HG03139 (cell line): ENCODE measurements around the gene TPM4.
"Not testable (repeated sequence)": the region's sequence is repeated elsewhere in the genome, so short reads cannot be mapped to it uniquely, and the experiment has no call there.

Experiments used
- ATAC-seq: cut with Tn5 transposase; IDR thresholded peaks from one replicate; pipeline ENCODE4 v1.9.1; 2021; ENCODE audit not compliant: unreplicated experiment

TPM4 gene

DNA sequence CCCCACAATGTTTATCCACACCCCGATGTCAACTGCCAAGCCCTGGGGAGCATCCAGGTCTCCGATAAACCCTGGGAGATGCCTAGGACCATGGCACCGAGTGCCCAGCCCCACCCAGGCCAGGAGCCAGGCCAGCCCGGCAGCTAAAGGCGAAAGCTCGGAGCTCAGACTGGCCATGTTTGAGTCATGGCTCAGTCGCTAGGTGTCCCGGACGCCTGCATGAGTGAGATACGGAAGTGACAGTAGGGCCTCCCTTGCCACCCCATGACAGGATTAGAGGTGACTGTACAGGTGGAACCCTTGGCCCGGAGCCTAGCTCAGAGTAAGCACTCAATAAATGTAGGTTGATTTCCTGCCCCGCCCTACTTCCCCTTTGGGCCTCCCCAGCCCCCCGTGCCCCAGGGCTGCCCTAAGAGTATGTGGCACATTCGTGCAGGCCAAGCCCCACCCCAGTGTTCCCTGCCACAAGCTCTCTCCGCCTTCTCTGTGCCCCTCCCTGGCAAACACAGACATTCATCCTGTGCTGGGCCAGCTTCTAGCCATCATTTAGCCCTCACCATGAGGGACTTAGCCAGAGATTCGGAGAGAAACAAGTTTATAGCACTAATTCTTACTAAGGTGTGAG lies 5.8 kb upstream of the TPM4 start:
- ATAC-seq = no peak

DNA sequence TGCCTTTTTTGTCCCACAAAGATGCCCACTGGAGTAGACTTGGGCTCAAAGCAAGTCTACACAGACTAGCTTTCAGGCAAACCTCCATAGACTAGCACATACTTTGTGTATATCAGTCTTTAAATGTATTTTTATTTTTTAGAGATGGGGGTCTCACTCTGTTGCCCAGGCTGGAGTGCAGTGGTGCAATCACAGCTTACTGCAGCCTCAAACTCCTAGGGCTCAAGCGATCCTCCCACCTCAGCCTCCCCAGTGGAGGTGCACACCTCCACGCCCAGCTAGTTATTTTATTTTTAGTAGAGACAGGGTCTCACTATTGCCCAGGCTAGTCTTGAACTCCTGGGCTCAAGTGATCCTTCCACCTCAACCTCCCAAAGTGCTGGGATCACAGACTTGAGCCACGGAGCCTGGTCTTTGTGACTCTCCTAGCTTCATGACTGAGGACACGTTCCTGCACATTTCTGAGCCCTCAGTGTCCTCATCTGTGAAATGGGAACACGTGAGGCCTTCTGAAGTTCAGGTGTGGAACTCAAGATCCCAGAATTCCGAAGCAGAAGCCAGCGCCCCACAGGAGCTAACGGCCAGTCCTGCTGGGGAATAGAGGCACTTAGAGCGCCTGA lies 5.1 kb upstream of the TPM4 start:
- no peak for ATAC-seq

DNA sequence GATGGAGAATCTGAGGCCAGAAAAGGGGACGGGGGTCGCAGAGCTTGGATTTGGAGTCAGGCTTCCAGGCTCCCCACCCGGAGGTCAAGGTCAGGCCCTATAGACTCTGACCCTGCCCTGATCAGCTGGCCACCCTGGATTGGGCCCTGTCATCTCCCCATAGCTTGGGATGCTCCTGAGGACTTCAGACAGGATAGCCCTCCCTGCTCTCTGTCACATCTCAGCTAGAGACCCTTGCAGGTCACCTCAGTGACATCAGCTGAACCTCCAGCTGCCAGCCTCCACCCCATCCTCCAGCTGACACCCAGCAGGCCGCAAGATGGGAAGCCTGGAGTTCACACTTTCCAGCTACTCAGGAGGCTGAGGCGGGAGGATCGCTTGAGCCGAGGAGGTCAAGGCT lies 2.8 kb upstream of the TPM4 start:
- no peak for ATAC-seq

DNA sequence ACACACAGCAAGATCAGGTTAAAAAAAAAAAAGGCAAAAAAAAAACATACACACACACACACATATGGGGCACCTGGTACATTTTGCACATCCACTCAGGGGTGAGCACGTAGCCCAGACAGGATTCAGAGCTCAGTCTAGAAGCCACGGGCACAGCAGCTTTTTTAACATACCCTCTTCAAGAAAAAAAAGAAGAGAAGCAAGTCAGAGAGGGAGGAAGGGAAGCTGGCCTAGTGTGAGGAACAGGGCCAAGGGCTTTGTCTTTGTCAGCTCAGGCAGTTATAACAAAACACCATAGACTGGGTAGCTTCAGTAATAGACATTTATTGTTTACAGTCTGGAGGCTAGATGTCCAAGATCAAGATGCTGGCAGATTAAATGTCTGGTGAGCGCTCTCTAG lies 2.3 kb upstream of the TPM4 start:
- ATAC-seq = no peak

DNA sequence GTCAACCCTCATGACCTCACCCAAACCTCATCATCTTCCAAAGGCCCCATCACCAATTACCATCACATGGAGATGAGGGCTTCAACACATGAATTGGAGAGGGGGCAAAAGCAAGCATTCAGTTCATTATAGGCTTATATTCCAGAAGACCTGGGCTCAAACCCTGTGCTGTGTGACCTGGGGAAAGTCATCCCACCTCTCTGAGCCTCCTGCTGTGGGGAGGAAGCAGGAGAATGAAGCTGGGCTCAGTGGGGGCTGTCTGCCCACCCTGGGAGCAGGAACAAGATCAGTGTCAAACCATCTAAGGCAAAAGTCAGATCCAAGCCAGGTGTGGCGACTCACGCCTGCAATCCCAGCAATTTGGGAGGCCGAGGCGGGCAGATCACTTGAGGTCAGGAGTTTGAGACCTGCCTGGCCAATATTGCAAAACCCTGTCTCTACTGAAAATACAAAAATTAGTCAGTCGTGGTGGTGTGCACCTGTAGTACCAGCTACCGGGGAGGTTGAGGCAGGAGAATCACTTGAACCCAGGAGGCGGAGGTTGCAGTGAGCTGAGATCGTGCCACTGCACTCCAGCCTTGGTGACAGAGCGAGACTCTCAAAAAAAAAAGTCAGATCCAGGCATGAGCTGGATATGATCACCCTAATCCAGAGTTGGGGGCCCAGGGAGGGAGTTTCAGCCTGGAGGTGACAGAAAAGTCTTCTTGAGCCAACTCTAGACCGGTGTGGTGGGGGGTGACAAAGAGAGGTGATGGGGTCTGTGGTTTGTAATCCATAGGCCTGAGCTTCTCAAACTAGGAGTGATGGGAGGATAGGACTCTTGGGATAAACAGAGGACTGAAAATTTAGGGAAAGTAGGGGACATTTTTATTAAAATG lies 1.6 kb upstream of the TPM4 start:
- no peak for ATAC-seq

DNA sequence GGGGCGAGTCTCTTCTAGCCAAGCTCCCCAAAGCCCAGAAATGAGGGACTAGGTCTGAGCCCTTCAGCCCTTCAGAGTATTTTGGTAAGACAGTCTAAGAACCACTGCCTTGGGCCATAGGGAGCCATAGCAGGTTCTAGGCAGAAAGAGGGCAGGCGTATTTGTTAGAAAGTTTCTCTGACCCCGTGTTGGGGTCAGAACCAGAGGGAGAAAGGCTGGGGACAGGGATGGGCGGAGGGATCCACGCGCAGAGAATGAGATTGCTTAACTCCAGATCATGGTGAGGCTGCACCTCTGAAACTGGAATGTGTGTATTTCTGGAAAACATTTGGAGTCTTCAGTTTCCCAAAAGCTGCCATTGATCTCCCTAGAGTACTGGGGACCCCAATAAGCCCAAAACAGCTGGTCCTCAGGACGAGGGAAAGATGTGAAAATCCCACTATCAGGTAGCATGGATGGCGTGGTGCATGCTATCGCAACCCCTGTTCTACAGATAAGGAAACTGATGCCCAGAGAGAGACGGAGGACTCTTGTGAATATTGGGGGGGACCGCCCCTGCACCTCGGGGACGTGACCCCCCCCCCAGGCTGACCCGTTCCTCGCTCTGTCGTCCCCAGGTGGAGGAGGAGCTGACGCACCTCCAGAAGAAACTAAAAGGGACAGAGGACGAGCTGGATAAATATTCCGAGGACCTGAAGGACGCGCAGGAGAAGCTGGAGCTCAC lies 703 bp upstream of the TPM4 start:
- no peak for ATAC-seq

DNA sequence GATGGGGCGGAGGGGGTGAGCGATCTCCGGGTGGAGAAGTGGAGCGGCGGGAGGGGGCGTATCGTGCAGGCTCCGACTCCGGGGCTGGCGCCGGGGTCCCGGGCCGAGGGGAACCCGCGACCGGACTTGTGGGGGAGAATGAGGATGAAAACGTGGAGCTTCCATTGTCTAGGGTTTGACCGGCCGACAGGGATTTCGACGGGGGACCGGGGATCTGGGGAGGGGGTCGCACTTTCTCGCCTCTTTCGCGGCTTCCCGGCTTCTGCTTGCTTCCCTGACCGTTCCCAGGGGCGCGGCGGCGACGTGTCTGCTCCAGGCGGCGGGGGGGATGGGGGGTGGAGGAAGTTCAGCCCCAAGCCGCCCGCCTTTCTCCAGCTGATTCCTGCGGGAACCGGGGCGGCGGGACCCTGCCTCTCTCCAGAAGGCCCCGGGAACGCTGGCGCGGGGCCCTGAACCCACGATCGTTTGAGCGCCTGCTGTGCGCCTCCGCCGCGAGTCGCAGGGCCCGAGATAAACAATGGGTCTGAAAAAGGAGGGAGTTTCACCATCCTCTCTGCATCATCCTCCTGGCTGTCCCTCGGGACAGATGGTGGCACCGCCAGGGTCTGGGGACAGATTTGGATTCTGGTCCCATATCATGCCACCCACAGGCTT lies 790 bp downstream of the TPM4 start:
- ATAC-seq = no peak

DNA sequence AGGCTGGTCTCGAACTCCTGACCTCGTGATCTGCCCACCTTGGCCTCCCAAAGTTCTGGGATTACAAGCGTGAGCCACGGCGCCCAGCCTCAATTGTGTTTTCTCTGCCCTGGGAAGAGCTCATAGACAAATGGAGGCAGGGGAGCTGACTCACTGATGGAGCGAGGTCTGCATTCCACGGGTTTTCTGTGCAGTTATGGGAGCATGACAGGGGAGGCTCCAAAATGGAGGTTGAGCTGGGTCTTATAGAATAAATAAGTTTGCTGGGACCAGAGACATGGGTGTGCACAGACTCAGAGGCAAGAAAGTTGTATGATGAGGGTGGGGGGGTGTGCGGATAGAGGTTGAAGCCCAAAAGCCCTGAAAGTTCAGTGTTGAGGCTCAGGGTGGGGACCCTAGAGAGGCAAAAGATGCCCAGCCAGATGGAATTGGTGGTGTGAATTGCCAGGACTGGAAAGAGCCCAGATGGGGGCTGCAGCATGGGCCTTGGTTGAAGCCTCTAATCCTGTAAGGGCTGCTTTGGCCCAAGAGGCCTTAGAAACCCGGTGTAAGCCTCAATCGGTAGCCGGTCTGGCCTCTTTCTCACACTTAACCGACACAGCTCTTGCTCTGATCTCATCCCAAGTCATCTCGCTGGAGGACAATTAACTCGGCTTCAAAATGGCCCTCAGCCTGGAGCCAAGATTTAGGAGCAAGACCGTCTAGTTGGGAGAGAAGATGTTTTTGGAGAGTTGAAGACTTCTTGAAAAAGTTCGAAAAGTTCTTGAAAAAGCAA lies 1.9 kb downstream of the TPM4 start:
- no peak for ATAC-seq

DNA sequence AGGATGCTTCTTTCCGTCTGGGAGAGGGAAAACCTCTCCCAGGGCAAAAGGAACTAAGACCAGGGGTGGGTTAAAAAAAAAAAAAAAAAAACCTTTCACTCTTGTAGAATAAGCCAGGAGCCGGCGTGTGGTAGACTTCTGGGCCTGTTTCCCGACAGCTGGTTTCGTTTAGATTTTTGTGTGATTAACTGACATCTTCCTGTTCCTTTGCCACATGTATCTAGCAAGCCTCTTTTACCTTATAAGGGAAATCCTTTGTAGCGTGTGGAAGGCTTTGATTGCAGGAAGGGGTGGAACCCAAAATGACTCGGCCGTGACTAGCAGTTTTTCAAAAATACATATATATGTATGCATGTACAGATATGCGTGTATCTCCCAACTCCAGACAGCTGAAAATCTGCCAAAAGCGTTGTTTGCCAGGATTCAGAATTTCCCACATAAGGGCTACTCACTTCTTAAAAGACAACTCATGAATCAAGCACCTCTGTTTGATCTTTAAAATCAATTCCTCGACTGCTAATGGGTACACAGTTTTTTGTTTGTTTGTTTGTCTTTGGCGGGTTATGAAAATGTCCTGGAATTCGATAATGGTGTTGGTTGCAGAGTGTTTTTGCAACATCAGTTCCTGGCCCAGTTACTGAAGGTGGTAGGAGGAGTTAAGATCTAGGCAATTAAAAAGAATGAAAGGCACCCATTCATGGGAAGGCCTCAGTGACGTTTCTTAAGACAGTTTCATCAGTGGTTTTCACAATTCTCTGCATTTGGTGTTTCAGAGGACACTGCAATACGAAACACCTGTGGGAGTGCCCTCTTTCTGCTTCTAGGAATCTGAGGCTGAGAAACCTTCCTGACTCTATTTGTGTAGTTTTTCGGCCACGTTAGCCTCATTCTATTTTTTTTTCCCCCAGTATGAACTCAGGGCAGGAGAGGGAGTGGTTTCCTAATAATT lies 2.7 kb downstream of the TPM4 start:
- no peak for ATAC-seq

DNA sequence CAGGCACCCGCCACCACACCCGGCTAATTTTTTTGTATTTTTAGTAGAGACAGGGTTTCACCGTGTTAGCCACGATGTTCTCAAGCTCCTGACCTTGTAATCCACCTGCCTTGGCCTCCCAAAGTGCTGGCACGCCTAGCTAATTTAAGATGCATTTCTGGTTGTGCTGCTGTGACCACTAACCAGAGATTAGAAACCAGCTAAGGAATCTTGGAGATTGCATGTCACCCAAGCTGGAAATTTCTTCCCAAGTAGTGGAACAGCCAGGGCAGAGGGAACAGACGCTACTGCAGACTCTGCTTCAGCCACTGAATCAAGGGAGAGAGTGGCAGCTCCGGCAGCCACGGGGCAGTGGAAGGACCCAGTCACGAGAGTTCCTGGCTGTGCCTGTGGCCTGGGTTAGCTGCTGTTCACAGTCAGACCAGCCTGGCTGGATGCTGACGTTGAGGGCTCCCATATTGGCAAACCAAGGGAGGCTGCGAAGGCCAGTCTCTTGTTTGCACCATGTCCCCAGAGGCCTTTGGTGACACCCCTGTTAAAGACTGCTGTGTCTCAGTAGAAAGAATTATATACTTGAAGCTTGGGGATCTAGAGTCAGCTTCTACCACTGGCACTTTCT lies 7.9 kb downstream of the TPM4 start:
- no peak for ATAC-seq

DNA sequence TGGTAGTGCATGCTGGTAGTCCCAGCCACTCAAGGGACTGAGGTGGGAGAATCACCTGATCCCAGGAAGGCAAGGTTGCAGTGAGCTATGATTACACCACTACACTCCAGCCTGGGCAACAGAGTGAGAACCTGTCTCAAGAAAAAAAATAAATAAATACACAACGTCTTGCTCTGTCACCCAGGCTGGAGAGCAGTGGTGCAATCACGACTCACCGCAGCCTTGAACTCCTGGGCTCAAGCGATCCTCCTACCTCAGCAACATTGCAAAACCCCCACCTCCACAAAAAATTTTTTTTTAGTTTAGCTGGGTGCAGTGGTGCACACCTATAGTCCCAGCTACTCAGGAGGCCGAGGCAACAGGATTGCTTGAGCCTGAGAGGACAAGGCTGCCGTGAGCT lies 8.8 kb downstream of the TPM4 start:
- ATAC-seq = no peak

DNA sequence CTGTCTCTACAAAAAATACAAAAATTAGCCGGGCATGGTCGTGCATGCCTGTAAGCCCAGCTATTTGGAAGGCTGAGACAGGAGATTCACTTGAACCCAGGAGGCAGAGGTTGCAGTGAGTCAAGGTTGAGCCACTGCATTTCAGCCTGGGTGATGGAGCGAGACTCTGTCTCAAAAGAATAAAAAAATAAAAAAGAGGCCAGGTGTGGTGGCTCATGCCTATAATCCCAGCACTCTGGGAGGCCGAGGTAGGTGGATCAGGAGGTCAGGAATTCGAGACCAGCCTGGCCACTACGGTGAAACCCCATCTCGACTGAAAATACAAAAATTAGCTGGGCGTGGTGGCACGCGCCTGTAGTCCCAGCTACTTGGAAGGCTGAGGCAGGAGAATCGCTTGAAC lies 11.1 kb downstream of the TPM4 start:
- not testable (repeated sequence) for ATAC-seq

DNA sequence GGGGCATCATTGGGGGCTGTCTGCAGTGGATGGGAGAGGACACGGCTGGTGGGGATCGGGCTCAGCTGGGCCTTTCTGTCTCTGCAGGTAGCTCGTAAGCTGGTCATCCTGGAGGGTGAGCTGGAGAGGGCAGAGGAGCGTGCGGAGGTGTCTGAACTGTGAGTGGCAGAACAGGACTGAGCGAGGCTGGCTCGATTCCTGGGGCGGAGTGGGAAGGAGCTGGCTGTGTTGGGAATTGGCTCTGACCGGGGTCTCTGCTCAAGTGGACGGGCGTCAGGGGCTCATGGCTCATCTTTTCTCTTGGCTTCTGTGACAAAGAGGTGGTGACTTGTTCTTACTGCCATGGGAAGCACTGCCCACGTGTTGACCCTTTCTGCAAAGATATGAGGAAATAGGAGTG lies 11.6 kb downstream of the TPM4 start:
- no peak for ATAC-seq

DNA sequence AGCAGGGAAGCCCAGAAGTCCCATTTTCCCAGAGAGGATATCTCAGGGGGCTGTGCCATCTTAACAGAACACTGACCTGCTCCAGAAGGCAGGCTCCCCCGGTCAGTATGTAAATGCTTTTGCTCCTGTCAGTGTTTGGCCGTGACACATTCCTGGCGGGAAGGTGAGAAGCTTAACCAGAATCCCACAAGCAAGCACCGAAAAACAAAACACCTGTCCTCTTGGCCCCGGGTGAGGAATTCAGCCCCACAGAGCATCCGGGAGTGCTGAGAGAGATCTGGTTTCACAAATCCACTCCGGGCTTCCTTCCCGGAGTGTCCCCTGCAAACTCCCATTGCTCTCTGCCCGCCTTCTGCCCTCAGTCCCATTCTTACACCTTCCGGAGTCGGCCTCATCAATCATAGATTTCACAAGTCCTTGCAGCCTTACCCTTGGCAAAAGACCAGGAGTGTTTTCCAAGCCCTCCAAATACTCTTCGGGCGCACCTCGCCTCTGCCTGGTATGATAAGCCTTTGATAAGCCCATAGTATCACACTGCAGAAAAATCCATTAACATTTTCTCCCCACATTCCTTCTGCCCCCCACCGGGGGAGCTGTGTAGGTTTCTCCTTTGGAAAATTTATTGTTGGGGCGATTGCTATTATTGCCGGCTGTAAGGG lies 12.2 kb downstream of the TPM4 start:
- ATAC-seq = no peak

DNA sequence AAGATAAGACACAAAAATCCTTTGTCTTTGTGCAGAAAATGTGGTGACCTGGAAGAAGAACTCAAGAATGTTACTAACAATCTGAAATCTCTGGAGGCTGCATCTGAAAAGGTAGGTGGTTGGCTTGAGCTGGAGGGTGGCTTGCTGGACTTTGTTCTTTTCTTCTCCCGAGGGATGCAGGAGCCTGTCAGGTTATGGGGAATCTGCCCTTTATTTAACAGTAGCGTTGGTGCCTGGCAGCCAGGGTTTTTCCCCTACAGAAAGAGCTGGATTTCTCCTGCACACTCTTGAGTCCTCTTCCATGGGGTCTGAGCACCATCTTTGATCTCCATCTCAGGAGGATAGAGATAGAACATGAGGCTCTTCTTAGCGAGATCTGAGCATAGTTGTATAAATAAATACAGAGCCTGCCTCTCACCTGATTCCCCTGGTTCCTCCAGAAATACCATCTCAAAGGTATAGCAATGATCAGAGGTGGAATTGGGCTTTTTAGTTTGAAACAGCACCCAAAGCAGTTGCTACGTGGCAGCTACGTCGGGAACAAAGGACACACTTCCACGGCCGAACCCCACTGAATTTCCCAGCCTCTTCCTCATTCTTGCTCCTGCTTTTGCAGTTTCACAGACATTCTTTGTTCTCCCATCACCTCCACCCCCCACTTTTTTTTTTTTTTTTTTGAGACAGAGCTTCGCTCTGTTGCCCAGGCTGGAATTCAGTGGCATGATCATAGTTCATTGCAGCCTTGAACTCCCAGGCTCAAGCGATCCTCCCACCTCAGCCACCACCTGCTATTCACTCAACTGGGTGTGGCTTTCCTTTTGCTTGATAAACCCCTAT lies 12.9 kb downstream of the TPM4 start:
- no peak for ATAC-seq

DNA sequence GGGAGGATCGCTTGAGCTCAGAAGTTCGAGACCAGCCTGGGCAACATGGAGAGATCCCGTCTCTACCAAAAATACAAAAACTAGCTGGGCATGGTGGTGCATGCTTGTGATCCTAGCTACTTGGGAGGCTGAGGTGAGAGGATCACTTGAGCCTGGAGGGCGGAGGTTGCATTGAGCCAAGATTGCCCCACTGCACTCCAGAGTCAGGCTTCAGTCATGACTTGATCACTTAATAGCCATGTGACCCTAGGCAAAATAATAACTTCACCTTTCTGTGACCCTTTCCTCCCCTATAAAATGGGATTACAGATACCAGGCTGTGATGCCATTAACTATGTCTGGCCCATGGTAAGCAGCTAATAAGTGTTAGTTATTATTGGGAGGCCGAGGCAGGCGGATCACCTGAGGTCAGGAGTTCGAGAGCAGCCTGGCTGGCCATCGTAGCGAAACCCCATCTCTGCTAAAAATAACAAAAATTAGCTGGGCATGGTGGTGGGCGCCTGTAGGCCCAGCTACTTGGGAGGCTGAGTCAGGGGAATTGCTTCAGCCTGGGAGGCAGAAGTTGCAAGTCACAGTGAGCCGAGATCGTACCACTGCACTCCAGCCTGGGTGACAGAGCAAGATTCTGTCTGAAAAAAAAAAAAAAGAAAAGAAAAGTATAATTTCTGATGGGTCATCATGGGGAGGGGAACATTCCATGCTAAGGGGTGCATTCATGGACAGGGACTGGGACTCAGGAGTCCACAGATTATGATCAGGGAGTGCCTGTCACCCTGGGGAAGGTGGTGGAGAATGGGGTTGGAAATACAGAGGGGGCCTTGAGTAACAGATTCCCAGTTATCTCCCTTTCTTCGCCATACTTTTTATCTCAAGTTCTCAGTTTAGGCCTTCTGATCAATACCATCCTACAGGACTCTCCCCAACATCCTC lies 15.5 kb downstream of the TPM4 start:
- ATAC-seq = no peak
